HG02981 (cell line): ENCODE results near the gene POR.
"Not testable (repeated sequence)": the region's sequence is repeated elsewhere in the genome, so short reads cannot be mapped to it uniquely, and the experiment has no call there.

ENCODE experiments used
- ATAC-seq: cut with Tn5 transposase; IDR thresholded peaks from one replicate; pipeline ENCODE4 v1.9.1; 2021; ENCODE audit warnings: mild to moderate bottlenecking, moderate library complexity; ENCODE audit not compliant: unreplicated experiment

POR gene

DNA sequence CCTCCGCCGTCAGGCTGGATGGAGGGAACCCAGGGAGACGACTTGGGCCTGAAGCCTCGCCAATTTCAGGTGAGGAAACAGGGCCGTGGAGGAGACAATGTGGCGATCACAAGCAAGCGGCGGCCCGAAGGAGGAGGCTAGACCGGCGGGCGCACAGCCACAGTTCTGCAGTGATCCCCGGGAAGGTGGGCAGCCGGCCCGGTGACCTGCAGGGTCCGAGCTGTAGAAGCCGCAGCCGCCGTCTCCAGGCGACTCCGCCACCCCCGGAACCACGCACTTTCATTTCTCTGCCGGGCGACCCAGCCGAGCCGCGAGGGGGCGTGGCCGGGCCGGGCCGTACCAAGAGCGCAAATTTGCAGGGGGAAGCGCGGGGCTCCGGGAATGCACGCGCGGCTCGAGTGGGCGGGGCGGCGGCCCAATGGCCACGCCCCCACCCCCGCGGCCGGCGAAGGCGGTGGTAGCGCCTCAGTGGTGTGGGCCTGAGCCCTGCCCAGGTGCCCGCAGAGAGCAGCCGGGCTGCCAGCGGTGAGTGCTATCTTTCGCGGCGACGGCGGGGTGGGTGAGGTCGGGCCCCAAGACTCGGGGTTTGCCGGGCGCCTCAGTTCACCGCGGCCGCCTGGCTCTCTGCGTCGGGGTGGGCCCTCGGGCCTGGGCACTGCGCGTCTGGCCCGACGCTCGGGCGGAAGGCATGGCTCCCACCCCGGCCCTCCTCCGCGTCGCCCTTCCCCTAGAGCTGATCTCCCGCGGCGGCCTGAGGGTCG lies at the start of gene POR:
Gene POR, plus strand, starts transcription at position 501 of the 761 bp plus-strand sequence. CDS start 38,847 bp downstream, outside the sequence.
- ATAC-seq, result peak; percentile 89

DNA sequence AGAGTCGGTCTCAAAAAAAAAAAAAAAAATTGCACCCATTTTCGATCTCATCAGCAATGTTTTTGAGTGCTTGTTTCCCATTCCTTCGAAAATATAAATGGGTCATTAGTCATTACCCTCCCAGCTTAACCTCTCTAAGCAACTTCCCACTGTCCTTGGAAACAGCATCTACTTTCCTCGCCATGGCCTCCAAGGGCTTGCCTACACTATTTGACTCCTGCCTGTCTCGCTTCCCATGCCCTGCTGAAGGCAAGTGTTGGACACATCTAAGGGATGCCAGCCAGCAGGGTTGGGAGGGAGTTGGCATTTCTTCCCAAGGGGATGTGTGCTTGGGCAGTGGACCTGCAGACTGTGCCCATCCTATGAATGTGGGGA lies 48.9 kb upstream of the POR start:
- no peak for ATAC-seq

DNA sequence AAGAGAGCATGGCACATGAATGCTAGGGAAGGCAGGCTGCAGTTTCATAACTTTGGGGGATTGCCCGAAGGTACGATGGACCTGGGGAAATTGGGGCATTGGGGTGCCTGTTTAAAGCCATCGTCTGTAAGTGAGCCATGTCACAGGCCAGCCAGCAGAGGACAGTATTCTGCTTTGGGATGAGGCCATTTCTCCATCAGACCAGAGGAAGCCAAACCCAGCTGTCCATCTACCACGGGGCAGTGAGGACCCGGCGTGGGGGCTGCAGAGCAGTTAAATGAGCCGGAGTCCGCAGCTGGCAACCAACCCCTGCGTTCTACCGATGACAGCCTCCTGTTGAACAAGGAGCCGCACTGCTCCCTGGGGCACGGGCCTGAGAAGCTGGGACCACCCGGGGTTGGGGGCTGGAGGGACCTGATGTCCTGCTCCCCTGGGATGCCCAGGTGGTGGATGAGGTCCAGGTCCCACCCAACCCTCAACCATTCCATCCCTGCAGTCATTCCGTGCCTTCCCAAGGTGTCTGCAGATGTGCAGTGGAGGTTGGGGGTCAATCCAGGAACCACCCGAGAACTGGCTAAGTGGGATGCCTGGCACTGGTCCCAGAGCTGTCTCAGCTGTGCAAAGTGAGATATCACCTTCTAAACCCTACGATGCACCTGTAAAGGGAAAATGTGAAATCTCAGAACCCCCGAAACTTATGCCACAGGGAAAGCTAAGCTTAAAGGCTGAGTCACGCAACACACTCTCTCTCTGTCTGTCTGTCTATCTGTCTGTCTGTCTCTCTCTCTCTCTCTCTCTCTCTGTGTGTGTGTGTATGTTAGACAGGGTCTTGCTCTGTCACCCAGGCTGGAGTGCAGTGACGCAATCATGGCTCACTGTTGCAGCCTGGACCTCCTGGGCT lies 48.2 kb upstream of the POR start:
- peak; percentile 47 for ATAC-seq

DNA sequence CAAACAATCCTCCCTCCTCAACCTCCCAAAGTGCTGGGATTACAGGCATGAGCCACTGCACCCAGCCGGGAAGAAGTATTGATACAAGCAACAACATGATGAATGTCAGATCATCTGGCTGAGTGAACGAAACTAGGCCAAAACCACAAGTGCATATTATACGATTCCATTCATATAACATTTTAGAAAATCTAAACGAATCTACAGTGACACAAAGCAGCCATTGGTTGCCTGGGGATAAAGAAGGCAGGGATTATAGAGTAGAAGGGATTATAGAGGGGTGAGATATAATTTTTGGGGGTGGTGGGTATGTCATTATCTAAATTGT lies 47.6 kb upstream of the POR start:
- ATAC-seq, result no peak

DNA sequence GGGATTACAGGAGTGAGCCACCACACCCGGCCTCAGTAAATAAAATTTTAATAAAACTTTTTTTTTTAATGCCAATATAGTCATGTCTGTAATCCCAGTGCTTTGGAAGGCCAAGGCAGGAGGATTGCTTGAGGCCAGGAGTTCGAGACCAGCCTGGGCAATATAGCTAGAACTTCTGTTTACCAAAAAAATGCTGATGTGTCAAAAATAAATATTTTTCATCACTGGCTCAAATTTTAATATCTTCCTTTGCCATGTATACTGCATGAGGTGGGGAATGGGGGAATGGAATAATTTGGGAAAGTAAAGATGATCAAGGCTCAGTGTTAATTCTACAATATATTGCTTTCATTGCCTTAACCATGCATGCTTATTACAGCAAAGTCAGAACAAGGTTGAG lies 46.8 kb upstream of the POR start:
- ATAC-seq, result no peak

DNA sequence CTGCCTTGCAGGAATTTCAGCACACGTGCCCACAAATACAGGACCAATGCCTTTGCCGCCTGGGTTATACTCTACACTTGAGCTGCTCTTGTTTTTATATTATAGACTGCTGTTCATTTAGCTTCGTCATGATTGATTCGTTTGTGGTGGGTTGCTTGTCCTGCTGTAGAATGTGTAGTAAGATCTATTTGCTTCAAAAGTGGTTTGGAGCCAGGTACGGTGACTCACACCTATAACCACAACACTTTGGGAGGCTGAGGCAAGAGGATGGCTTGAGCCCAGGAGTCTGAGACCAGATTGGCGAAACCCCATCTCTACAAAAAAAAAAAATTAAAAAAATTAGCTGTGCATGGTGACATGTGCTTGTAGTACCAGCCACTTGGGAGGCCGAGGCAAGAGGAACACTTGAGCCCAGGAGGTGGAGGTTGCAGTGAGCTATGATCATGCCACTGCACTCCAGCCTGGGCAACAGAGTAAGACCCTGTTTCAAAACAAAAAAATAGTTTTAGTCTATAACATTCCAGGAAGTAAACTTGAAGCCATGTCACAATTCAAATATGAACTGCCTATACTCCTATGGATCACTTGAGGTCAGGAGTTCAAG lies 45.1 kb upstream of the POR start:
- no peak for ATAC-seq

DNA sequence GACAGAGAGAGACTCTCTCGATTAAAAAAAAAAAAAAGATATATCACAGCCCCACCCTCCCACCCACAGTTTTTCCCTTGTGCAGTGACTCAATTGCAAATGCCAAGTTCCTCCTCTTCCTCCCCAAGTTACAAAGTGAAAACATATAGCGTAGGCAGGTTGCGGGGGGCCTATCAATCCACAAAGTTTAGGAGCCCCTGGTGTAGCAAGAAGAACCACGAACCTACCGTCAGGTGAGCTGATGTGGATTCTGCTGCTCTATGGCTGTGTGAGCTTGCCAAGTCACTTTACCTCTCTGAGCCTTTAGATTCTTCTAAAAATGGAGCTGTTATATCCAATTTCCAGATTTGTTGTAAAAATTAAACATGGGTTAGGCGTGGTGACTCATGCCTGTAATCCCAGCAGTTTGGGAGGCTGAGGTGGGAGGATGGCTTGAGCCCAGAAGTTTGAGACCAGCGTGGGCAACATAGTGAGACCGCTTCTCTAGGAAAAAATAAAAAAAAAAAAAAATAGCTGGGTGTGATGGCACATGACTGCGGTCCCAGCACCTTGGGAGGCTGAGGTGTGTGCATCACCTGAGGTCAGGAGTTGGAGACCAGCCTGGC lies 44.3 kb upstream of the POR start:
- ATAC-seq, result no peak

DNA sequence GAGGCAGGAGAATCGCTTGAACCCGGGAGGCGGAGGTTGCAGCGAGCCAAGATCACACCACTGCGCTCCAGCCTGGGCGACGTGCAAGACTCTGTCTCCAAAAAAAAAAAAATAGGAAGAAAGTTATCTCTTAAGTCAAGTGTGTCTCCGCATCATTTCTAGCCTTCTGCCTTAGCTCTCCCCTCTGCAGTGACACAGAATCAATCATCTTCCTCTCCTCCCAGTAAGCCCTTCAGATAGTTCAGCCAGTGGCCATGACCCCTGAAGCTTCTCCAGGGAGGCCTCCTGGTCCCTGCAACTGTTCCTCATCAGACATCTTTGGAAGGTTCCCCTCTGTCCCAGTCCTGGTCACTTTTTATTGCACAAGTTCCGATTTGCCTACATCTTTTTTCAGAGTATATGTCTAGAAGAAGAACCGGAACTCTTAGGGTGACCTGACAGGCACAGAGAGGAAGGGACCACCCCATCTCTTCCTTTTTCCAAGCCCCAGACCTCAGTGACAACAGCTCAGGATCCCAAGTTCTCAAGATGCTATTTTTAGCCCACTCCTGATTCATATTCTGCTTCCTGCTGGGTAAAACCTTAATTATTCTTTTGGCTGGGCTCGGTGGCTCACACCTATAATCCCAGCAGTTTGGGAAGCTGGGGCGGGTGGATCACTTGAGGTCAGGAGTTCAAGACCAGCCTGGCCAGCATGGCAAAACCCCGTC lies 42.7 kb upstream of the POR start:
- ATAC-seq, result no peak

DNA sequence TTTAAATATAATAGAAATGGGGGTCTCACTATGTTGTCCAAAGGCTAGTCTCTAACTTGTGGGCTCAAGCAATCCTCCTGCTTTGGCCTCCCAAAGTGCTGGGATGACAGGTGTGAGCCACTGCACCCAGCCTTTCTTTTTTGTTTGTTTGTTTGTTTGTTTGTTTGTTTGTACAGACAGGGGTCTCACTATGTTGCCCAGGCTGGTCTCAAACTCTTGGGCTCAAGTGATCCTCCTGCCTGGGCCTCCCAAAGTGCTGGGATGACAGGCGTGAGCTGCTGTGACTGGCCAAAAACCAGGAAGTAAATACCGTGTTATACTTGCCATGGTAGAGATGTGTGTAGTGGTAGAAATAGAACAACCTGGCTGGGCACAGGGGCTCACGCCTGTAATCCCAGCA lies 40.8 kb upstream of the POR start:
- ATAC-seq, result not testable (repeated sequence)

DNA sequence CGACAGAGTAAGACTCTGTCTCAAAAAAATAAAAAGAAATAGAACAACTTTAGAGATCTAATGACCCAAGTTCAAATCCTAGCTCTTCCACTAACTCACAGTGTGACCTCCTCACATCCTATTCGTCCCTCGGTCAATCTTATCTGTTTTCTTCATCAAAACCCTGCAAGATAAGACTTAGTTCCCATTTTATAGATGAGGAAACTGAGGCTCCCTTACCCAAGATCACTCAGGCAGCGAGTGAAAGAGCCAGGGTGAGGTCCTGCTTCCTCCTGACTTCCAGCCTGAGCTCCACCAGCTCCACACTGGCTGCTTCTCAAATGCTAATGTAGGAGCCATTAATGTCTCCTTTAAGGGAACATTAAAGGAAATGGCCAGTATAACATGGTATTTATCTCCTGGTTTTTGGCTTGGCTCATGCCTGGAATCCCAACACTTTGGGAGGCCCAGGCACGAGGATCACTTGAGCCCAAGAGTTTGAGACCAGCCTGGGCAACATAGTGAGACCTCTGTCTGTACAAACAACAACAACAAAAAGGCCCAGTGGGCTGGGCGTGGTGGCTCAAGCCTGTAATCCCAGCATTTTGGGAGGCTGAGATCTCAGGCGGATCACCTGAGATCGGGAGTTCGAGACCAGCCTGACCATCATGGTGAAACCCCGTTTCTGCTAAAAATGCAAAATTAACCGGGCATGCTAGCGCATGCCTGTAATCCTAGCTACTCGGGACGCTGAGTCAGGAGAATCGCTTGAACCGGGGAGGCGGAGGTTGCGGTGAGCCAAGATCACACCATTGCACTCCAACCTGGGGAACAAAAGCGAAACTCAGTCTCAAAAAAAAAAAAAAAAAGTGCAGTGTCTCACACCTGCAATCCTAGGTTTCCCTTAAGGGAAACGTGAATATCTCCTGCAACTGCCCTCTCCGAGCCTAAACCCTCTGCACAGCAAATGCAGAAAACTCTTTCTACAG lies 39.6 kb upstream of the POR start:
- ATAC-seq, result no peak

DNA sequence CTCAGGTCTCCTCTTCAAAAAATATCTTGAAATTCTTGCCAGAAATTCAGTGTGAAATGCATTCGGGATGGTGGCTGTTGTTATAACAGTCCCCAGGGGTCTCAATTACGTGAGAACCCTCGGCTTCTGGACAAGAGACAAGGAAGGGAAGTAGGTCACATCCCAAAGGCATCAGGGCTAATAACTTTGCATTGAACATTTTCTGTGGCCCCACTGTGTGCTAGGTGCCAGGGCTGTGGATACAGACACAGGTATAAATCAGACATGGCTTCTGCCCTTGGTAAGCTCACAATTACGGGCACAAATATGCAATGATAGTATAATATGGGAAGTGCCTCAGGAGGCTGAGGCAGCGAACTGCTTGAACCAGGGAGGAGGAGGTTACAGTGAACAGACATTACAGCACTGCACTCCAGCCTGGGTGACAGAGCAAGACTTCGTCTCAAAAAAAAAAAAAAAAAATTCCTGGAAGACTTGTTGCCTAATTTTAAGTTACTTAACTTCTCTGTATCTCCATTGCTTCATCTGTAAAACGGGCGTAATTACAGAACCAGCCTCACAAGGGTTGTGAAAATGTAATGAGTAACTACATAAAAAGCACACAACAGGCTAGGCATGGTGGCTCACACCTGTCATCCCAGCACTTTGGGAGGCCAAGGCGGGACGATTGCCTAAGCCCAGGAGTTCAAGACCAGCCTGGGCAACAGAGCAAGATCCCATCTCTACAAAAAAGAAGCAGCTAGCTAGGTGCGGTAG lies 38.7 kb upstream of the POR start:
- no peak for ATAC-seq

DNA sequence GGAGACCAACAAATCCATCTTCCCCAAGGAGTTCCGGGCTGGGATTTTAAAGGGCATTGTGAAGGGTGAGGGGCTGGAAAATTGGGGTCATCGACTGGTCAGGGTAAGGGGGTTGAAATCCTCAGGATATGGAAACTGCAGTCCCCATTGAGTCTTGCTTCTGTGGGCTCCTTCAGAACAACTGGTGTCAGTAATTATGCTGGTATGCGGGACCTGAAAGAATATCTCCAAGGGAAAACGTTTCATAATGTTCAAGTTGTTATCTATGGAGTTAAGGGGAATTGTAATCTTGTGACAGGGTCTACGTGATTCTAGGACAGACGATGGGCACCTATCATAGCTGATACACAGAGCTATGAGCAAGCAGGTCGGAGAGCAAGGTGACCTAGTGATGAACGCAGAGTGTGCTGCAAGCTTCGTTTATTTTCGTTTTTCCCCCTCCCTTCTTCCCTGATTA lies 36.6 kb upstream of the POR start:
- ATAC-seq, result peak; percentile 22

DNA sequence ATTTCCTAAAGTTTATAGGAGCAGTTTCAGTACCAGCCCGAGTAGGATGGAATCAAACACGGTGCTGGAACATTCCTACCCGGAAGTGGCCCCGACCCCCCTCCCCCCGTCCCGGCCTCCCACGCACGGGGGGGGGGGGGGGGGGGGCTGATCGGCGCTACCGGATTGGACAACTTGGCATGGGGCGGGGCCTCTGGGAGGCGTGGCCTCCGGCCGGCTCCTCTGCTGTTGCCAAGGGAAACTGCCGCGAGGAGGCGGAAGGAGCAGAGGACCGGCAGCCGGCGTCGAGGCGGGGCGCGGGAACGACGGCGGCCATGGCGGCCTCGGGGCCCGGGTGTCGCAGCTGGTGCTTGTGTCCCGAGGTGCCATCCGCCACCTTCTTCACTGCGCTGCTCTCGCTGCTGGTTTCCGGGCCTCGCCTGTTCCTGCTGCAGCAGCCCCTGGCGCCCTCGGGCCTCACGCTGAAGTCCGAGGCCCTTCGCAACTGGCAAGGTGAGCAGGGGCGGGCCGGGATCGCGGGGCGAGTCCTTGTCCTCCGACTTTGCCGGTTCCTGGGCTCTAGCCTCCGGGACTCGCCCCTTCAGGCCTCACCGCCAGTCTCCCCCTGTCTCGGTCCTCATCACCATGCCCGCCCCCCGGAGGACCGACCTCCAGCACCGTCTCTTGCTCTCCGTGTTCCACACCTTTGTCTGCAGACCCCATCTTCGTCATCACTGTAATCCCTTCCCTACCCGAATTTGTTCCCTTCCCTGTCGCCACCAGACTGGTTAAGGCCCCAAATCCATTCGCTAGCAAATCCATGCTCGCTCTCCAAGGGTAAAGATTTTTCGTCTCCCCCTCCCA lies 36.0 kb upstream of the POR start, which contains the start of gene RHBDD2:
Gene RHBDD2, plus strand, starts transcription at position 266 of the 843 bp plus-strand sequence. Its CDS starts 49 bp downstream, at position 315.
- ATAC-seq, result peak; percentile 96

DNA sequence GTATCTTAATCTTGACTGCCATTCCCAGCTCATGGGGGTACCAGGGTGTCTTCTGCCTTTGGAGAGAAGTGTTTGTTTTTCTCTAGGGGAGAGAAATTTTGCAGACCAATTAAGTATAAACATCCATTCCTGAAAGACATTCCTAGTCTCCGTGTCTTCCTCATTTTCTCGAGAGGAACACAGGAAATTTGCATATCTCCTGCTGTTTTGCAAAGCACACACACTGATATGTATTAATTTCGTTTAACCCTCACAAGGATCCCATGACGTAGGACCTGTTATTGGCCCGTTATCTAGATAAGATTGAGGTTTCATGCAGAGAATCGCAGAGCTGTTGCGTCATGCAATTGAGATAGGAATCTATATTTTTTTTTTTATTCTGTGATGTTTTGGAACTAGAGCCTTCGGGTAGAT lies 35.2 kb upstream of the POR start:
- no peak for ATAC-seq

DNA sequence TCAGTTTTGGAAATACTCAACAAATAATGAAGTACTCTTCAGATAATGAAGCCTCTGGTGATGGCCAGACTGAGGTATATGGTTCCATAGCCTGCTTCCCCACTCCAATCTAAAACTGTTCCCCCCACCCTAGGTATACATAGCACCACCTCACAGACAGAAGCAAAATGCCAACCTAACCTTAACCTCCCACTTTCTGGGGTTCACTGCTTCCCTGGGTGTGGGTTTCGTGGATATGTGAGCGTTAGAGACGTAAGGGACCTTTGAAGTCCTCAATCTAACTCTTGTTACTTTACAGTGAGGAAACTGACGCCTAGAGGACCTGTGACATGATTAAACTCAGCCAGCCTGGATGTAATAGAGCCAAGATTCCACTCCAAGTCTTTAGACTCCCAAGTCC lies 34.7 kb upstream of the POR start:
- ATAC-seq, result no peak

DNA sequence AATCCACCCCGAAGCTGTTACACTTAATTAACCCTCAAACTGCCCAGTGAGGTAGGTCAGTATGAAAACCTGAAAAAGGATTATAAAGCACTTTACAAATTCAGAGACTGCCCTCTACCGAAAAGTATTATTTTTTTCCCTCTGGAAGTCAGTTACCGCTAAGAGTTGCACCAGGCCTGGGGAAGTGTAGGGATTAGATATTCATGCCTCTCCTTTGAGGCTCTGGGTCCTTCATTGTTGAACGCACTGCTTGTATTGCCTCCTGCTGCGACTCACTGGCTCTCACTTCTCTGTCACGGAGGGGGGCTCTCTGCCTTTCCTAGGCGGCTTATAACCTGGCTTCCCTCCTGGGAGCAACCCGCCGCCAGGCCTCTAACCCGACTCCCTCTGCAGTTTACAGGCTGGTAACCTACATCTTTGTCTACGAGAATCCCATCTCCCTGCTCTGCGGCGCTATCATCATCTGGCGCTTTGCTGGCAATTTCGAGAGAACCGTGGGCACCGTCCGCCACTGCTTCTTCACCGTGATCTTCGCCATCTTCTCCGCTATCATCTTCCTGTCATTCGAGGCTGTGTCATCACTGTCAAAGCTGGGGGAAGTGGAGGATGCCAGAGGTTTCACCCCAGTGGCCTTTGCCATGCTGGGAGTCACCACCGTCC lies 33.4 kb upstream of the POR start:
- no peak for ATAC-seq

DNA sequence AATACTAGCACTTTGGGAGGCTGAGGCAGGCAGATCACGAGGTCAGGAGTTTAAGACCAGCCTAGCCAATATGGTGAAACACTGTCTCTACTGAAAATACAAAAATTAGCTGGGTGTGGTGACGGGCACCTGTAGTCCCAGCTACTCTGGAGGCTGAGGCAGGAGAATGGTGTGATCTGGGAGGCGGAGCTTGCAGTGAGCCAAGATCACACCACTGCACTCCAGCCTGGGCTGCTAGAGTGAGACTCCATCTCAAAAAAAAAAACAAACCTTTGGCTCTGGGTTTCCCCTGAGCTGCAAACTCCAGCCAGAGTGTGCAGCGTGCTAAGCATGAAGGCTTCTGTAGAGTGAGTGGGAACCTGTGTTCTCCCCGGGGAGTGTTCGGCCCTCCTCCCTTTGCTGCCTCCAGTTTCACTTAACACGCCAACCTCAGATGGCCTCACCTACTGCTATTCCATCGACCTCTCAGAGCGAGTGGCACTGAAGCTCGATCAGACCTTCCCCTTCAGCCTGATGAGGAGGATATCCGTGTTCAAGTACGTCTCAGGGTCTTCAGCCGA lies 31.6 kb upstream of the POR start:
- not testable (repeated sequence) for ATAC-seq
